Lower leg skin (tissue), 3 donors: ENCODE measurements around the gene RCAN3.

Experiments
- CTCF ChIP-seq, 3 donors: fragments of 450-650 bp; IDR thresholded peaks; one replicate each; pipeline ENCODE4 v1.5.1; 2016; ENCODE audit warnings: antibody characterized with exemption in 3 of 3, mild to moderate bottlenecking in 3 of 3, moderate library complexity in 2 of 3
- POLR2A ChIP-seq, 2 donors: fragments of 450-650 bp; IDR thresholded peaks; one replicate each; pipeline ENCODE4 v1.6.1; 2016 to 2017; ENCODE audit warnings: antibody characterized with exemption in 2 of 2, mild to moderate bottlenecking in 1 of 2, moderate library complexity in 1 of 2

GRCh38 chr1:24463776-24464735 lies 38.6 kb upstream of the RCAN3 start:
- TF ChIP-seq CTCF (IDR thresholded peaks at IDR 0.05) (no peak), POLR2A (IDR thresholded peaks at IDR 0.05) (no peak)
